GM12878 (cell line): ENCODE measurements around the gene PRSS50. TPM values are rescaled to one million over a fixed set of nuclear protein-coding genes. Genes with fewer than 3 reads are reported as not detected.

Experiments
- ATAC-seq: fragments of 200-7000 bp; cut with Tn5 transposase; 3 replicates; pipeline ENCODE4 v1.9.1; 2020; ENCODE audit warnings: mild to moderate bottlenecking, moderate library complexity
- BruUV-seq: library from RNA; stranded (reverse); fragments of 400-500 nt; replicated peaks from 2 replicates; lab custom pipeline; 2021; lab: Mats Ljungman, UMichigan
- CTCF ChIA-PET: fragments of 300-600 bp; sonication (Branson Sonifier 250); formaldehyde crosslinking; extraction: SDS; loops from one replicate; lab custom pipeline; 2021; ENCODE audit warnings: inconsistent platforms; lab: Yijun Ruan, JAX
- POLR2A ChIA-PET: fragments of 350-600 bp; formaldehyde crosslinking; extraction: SDS; loops from one replicate; lab custom pipeline; 2021; ENCODE audit warnings: inconsistent platforms; lab: Charles Lee
- RAD21 ChIA-PET: fragments of 300-600 bp; sonication (Branson Sonifier 250); formaldehyde crosslinking; loops from one replicate; lab custom pipeline; 2023; ENCODE audit warnings: antibody characterized with exemption; ENCODE audit not compliant: unreplicated experiment; lab: Charles Lee
- SMC1A ChIA-PET: fragments of 300-600 bp; sonication (Branson Sonifier 250); formaldehyde crosslinking; loops from one replicate; lab custom pipeline; 2023; ENCODE audit not compliant: unreplicated experiment, uncharacterized antibody; lab: Charles Lee
- DNase-seq: peaks from one replicate; pipeline ENCODE4 v3.0.0-alpha.2; 2011; ENCODE audit warnings: low read depth, low spot score
- FAIRE-seq: peaks from 3 replicates; lab custom pipeline; 2011; peaks lifted over from hg19 to GRCh38; lab: Jason Lieb, UNC
- H2AFZ ChIP-seq: 2 replicates; pipeline ENCODE4 v1.6.0; 2011; ENCODE audit warnings: low read depth, low read length, control low read depth; ENCODE audit not compliant: control insufficient read depth
- H3K27ac ChIP-seq: 2 replicates; pipeline ENCODE4 v1.5.1; 2011; ENCODE audit warnings: control low read depth; ENCODE audit not compliant: control insufficient read depth, insufficient read depth
- H3K27me3 ChIP-seq, 2 experiments: replicated peaks in 1 of 2; 2 replicates each; pipeline versions ENCODE4 v1.6.0 to v1.6.1; 2011; ENCODE audit warnings: low read length in 1 of 2; ENCODE audit not compliant: control insufficient read depth in 2 of 2, insufficient read depth in 2 of 2
- H3K36me3 ChIP-seq, 2 experiments: 2 replicates each; pipeline ENCODE4 v1.5.1; 2011; ENCODE audit warnings: low read length in 1 of 2; ENCODE audit not compliant: control insufficient read depth in 2 of 2, insufficient read depth in 2 of 2
- H3K4me1 ChIP-seq: 2 replicates; pipeline ENCODE4 v1.6.1; 2011; ENCODE audit warnings: mild to moderate bottlenecking, low read length, moderate library complexity, mixed read lengths; ENCODE audit not compliant: control insufficient read depth, insufficient read depth
- H3K4me2 ChIP-seq: 2 replicates; pipeline ENCODE4 v1.6.0; 2011; ENCODE audit warnings: control low read depth; ENCODE audit not compliant: control insufficient read depth, insufficient read depth
- H3K4me3 ChIP-seq: fragments of 200-600 bp; sonication (generic); 2 replicates; pipeline ENCODE4 v1.5.1; 2016
- H3K79me2 ChIP-seq: 2 replicates; pipeline ENCODE4 v1.6.0; 2011; ENCODE audit warnings: low read length; ENCODE audit not compliant: control insufficient read depth, insufficient read depth
- H3K9ac ChIP-seq: 2 replicates; pipeline ENCODE4 v1.8.0; 2011; ENCODE audit warnings: low read length, control low read depth, mixed read lengths; ENCODE audit not compliant: control insufficient read depth, insufficient read depth
- H3K9me3 ChIP-seq: replicated peaks from 3 replicates; pipeline ENCODE4 v1.5.1; 2011; ENCODE audit warnings: mild to moderate bottlenecking, low read length; ENCODE audit not compliant: control insufficient read depth, insufficient read depth
- H4K20me1 ChIP-seq: 2 replicates; pipeline ENCODE4 v1.6.0; 2011; ENCODE audit not compliant: control insufficient read depth, insufficient read depth
- MLLT1 ChIP-seq: fragments of 450-650 bp; IDR thresholded peaks from 2 replicates; pipeline ENCODE4 v1.6.1; 2016; ENCODE audit warnings: mild to moderate bottlenecking
- MXI1 ChIP-seq: fragments of 150-350 bp; IDR thresholded peaks from 2 replicates; pipeline ENCODE4 v1.6.1; 2011; ENCODE audit warnings: low read depth, mild to moderate bottlenecking, inconsistent platforms, low read length, improper control_type of control experiment
- NR2C2 ChIP-seq: IDR thresholded peaks from 2 replicates; pipeline ENCODE4 v1.6.1; 2011; ENCODE audit warnings: borderline replicate concordance, low read depth; ENCODE audit not compliant: control insufficient read depth, insufficient read length
- RFX5 ChIP-seq: IDR thresholded peaks from 2 replicates; pipeline ENCODE4 v1.6.1; 2011; ENCODE audit warnings: low read depth, low read length, improper control_type of control experiment
- WGBS: methylation state at CpG from one replicate; pipeline ENCODE4 v1.1.6; 2016; ENCODE audit warnings: low lambda C conversion rate; ENCODE audit not compliant: insufficient replicate concordance, insufficient coverage; ENCODE audit errors: missing lambda C conversion rate; 5-methylcytosine and 5-hydroxymethylcytosine counted together
- in situ Hi-C: fragments of 300-500 bp; cut with MboI; formaldehyde crosslinking; loops from 9 replicates; pipeline ENCODE4 v1.14.3; 2018; ENCODE audit warnings: mixed read lengths
- intact Hi-C: fragments of 100-400 bp; cut with micrococcal nuclease; formaldehyde crosslinking; loops from one replicate; pipeline ENCODE4 v1.14.2; 2022; ENCODE audit not compliant: unreplicated experiment
- polyA plus RNA-seq, 11 experiments: library from polyadenylated mRNA; depleted of rRNA in 4 of 11; unstranded in 6 of 11; stranded (reverse) in 5 of 11; fragments of >200 nt; fragmentation: Nextera tagmentation in 4 of 11; fragmentation: Illumina TruSeq in 1 of 11; extraction: Ambion mirVana in 4 of 11; extraction: Trizol in 1 of 11; gene quantifications; 1 replicate in 1 of 11; 2 replicates in 10 of 11; pipeline versions ENCODE4 v1.2.1 to v1.2.3, GENCODE V29; 2011 to 2016; ENCODE audit warnings: inconsistent platforms in 2 of 11, missing spikeins in 2 of 11, low read depth in 1 of 11
- total RNA-seq, 4 experiments: library from RNA; depleted of rRNA in 3 of 4; stranded (reverse); fragments of >200 nt in 3 of 4; fragmentation: Illumina TruSeq in 1 of 4; extraction: Trizol in 1 of 4; gene quantifications; 2 replicates each; pipeline versions ENCODE4 v1.2.1 to v1.2.3, GENCODE V29; 2013 to 2021

PRSS50 gene
- total and polyA plus RNA-seq, 10 of the 15 experiments (the other 5 are each of a cell fraction or from before 2014, with no cell fraction given): 0.05 TPM; not detected in 9

- ChIA-PET CTCF (no interaction called here), RAD21 (no interaction called here), SMC1A (no interaction called here), POLR2A (no interaction called here)
- Histone ChIP-seq H2AFZ (no peak overlapping the region), H3K4me1 (peaks cover 1% of the 10 kb centered on the region; the same call in 1 of the 2 replicates), H3K9me3 (no peaks in the 10 kb centered on the region), H3K27me3 (no peaks in the 10 kb centered on the region), H3K4me2 (no peak overlapping the region), H4K20me1 (no peaks in the 10 kb centered on the region), H3K36me3 (no peaks in the 10 kb centered on the region), H3K9ac (no peak overlapping the region), H3K79me2 (no peaks in the 10 kb centered on the region), H3K4me3 (no peak overlapping the region), H3K27ac (no peak overlapping the region)
- FAIRE-seq: no peak
- BruUV-seq: no TSS peak
- intact Hi-C loops (no loop called here), in situ Hi-C loops (no loop called here)
- ATAC-seq: no peak
- 68% methylated on average over 2 of the region's 2 CpGs for WGBS
- TF ChIP-seq MXI1 (no peak), MLLT1 (no peak), NR2C2 (no peak)
- no peak for DNase-seq
These were observed 3.3 kb upstream of the PRSS50 start for GRCh38 chr3:46721009-46721408.

GRCh38 chr3:46719735-46720271 lies 2.1 kb upstream of the PRSS50 start:
- intact Hi-C loops: no loop called here
- H3K27me3 ChIP-seq: no peaks in the 10 kb centered on the region
- no peak overlapping the region for H3K27ac ChIP-seq
- RAD21 ChIA-PET: no interaction called here
- TF ChIP-seq RFX5: no peak
- WGBS: 27% methylated on average over 4 of the region's 4 CpGs
- FAIRE-seq (no peak), DNase-seq (no peak), ATAC-seq (no peak)
- SMC1A ChIA-PET: interaction anchor here (0.5 to 1.1 kb wide), 2 partner anchors 26 to 189 kb away, joined by 3 read pairs; no protein-coding TSS in a partner anchor
- H3K36me3 ChIP-seq: no peaks in the 10 kb centered on the region
- H3K79me2 ChIP-seq: no peaks in the 10 kb centered on the region
- CTCF ChIA-PET: no interaction called here
- H4K20me1 ChIP-seq: no peaks in the 10 kb centered on the region
- POLR2A ChIA-PET: interaction anchor here (0.6 to 0.9 kb wide), 2 partner anchors 200 to 247 kb away, joined by 3 read pairs; no protein-coding TSS in a partner anchor
- no peaks in the 10 kb centered on the region for H3K4me1 ChIP-seq
- H3K4me2 ChIP-seq: no peak overlapping the region
- no TSS peak for BruUV-seq
- no peak overlapping the region for H3K9ac ChIP-seq
- H2AFZ ChIP-seq: no peak overlapping the region
- no peak overlapping the region for H3K4me3 ChIP-seq
- no peaks in the 10 kb centered on the region for H3K9me3 ChIP-seq
- in situ Hi-C loops: loop anchor here (10.0 kb wide), 1 partner anchor 655 kb away; no protein-coding TSS in a partner anchor
